Suprapubic skin (tissue), 4 donors: Measurements from ENCODE around the gene SPOCD1.

Experiments
- EP300 ChIP-seq: sonication (generic); formaldehyde crosslinking; IDR thresholded peaks from one replicate; pipeline ENCODE4 v1.6.1; 2017; ENCODE audit warnings: antibody characterized with exemption
- POLR2AphosphoS5 ChIP-seq, 3 donors: sonication (generic); formaldehyde crosslinking; IDR thresholded peaks; one replicate each; pipeline ENCODE4 v1.6.1; 2017; ENCODE audit warnings: antibody characterized with exemption in 3 of 3
- TF ChIP-seq, protein P1 (sequence below), 2 donors: fragments of 200-600 bp in 1 of 2; fragments of 450-650 bp in 1 of 2; sonication (generic) in 1 of 2; IDR thresholded peaks; one replicate each; pipeline ENCODE4 v1.5.1; 2016 to 2019; ENCODE audit warnings: antibody characterized with exemption in 2 of 2, mild to moderate bottlenecking in 1 of 2, moderate library complexity in 1 of 2

DNA sequence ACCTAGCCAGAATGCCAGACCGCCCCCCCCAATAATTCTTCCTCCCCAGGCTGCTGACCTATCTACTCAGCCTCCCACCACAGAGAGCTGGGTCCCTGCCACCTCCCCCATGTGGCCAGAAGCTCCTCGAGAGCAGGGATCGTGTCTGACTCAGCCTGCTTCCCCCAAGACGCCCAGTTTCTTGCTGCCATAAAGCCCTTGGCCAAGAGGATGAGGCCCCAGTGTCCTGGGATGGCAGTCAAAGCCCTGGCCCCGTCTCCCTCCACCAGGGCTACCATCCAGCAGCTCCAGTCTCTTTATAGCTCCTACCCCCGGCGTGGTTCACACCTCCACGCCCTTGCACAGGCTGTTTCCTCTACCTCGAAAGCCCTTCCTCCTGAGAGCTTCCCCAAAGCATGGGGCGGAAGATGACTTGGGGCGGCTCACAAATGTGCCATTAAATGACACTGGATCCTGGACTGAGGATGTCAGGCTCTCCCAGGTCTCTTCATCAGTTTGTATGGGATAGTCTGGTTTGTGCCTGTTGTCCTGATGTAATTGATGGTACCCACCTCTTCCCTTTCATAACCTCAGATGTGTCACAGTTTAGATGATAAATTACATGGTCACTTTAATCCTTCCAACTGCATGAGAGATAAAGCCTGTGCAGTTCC, 64.8 kb downstream of the SPOCD1 start:
- TF ChIP-seq, protein P1, sequence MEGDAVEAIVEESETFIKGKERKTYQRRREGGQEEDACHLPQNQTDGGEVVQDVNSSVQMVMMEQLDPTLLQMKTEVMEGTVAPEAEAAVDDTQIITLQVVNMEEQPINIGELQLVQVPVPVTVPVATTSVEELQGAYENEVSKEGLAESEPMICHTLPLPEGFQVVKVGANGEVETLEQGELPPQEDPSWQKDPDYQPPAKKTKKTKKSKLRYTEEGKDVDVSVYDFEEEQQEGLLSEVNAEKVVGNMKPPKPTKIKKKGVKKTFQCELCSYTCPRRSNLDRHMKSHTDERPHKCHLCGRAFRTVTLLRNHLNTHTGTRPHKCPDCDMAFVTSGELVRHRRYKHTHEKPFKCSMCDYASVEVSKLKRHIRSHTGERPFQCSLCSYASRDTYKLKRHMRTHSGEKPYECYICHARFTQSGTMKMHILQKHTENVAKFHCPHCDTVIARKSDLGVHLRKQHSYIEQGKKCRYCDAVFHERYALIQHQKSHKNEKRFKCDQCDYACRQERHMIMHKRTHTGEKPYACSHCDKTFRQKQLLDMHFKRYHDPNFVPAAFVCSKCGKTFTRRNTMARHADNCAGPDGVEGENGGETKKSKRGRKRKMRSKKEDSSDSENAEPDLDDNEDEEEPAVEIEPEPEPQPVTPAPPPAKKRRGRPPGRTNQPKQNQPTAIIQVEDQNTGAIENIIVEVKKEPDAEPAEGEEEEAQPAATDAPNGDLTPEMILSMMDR (IDR thresholded peaks at IDR 0.05) = no peak
- TF ChIP-seq POLR2AphosphoS5 (IDR thresholded peaks at IDR 0.05) = no peak
- TF ChIP-seq EP300 = no peak
